Measurements from ENCODE around the gene SPNS3. TPM values are rescaled to one million over a fixed set of nuclear protein-coding genes. Genes with fewer than 3 reads are reported as not detected.

Gene SPNS3
- total and polyA plus RNA-seq, 9 of the 15 experiments (the other 6 are each of a cell fraction or from before 2014, with no cell fraction given): not detected

DNA sequence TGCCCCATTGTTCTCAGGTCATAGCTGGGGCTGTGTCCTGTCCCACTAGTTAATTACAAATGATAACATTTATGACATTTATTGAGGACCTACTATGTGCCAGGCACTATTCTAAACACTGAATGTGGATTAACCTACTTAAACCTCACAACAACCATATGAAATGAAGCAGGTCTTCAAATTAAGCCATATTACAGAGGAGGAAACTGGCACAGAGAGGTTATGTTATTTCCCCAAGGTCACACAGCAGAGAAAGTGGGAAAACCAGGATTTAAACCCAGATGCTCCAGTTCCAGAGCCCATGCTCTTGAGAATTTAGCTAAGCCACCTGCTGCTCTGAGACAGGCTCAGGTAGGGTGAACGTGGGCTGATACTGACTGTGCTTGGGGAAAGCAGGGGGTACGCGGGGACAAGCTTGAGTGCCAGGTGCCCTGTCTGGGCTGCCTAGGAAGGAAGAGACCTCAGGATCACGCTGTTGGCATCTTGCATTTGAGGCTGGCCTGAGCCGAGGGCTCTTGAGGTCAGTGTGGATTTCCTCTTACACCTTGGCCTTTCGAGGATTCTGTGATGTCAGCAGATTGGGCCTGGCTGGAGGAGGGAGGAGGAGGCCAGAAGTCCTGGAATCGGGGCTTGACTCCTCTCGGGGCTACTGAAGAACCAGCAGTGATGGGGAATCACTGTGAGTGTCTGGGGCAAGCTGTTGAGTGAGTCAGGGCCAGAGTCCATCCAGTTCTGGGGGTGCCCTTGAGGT lies 73.8 kb downstream of the SPNS3 start (continued):
- TF ChIP-seq NCOA6 (IDR thresholded peaks at IDR 0.05): no peak
- no peak for TF ChIP-seq BHLHE40 (IDR thresholded peaks at IDR 0.05; ENCODE audit: low read length)
- TF ChIP-seq, protein P1, sequence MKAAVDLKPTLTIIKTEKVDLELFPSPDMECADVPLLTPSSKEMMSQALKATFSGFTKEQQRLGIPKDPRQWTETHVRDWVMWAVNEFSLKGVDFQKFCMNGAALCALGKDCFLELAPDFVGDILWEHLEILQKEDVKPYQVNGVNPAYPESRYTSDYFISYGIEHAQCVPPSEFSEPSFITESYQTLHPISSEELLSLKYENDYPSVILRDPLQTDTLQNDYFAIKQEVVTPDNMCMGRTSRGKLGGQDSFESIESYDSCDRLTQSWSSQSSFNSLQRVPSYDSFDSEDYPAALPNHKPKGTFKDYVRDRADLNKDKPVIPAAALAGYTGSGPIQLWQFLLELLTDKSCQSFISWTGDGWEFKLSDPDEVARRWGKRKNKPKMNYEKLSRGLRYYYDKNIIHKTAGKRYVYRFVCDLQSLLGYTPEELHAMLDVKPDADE (conservative IDR thresholded peaks at IDR 0.05; ENCODE audit: control insufficient read depth, low read depth, low read length): no peak
- no peak for TF ChIP-seq ZNF699 (CRISPR knock-in tag; IDR thresholded peaks at IDR 0.05; ENCODE audit: insufficient replicate concordance)
- TF ChIP-seq ZFP36 (IDR thresholded peaks at IDR 0.05; ENCODE audit: low read depth, low read length, partially characterized antibody): peak; percentile 79
- TF ChIP-seq, protein P2, sequence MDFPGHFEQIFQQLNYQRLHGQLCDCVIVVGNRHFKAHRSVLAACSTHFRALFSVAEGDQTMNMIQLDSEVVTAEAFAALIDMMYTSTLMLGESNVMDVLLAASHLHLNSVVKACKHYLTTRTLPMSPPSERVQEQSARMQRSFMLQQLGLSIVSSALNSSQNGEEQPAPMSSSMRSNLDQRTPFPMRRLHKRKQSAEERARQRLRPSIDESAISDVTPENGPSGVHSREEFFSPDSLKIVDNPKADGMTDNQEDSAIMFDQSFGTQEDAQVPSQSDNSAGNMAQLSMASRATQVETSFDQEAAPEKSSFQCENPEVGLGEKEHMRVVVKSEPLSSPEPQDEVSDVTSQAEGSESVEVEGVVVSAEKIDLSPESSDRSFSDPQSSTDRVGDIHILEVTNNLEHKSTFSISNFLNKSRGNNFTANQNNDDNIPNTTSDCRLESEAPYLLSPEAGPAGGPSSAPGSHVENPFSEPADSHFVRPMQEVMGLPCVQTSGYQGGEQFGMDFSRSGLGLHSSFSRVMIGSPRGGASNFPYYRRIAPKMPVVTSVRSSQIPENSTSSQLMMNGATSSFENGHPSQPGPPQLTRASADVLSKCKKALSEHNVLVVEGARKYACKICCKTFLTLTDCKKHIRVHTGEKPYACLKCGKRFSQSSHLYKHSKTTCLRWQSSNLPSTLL (IDR thresholded peaks at IDR 0.05): no peak
- TF ChIP-seq ETS2 (tag; IDR thresholded peaks at IDR 0.05; ENCODE audit: borderline replicate concordance, poor library complexity, severe bottlenecking): no peak
- peak; percentile 93 for TF ChIP-seq ZKSCAN1 (IDR thresholded peaks at IDR 0.05; ENCODE audit: low read depth, low read length)
- TF ChIP-seq MAFF (IDR thresholded peaks at IDR 0.05; ENCODE audit: low read length): peak; percentile 43
- TF ChIP-seq ZNF3 (CRISPR knock-in tag; IDR thresholded peaks at IDR 0.05): no peak
- no peak for TF ChIP-seq NFIC (IDR thresholded peaks at IDR 0.05)
- no peak for TF ChIP-seq ZSCAN32 (CRISPR knock-in tag; IDR thresholded peaks at IDR 0.05)
- no peak for TF ChIP-seq FOSL1 (tag; conservative IDR thresholded peaks at IDR 0.05)
- TF ChIP-seq SIX5 (IDR thresholded peaks at IDR 0.05; ENCODE audit: borderline replicate concordance in 1 of 2, insufficient read depth in 1 of 2, low read depth in 1 of 2, low read length in 2 of 2): no peak
- TF ChIP-seq, protein P3, sequence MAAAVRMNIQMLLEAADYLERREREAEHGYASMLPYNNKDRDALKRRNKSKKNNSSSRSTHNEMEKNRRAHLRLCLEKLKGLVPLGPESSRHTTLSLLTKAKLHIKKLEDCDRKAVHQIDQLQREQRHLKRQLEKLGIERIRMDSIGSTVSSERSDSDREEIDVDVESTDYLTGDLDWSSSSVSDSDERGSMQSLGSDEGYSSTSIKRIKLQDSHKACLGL (CRISPR knock-in tag; IDR thresholded peaks at IDR 0.05; ENCODE audit: borderline replicate concordance, poor library complexity, severe bottlenecking): no peak
- no peak for TF ChIP-seq ZNF274 (IDR thresholded peaks at IDR 0.05; ENCODE audit: borderline replicate concordance, low read depth, low read length)
- TF ChIP-seq, protein P4, sequence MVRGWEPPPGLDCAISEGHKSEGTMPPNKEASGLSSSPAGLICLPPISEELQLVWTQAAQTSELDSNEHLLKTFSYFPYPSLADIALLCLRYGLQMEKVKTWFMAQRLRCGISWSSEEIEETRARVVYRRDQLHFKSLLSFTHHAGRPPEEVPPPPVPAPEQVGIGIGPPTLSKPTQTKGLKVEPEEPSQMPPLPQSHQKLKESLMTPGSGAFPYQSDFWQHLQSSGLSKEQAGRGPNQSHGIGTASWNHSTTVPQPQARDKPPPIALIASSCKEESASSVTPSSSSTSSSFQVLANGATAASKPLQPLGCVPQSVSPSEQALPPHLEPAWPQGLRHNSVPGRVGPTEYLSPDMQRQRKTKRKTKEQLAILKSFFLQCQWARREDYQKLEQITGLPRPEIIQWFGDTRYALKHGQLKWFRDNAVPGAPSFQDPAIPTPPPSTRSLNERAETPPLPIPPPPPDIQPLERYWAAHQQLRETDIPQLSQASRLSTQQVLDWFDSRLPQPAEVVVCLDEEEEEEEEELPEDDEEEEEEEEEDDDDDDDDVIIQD (CRISPR knock-in tag; IDR thresholded peaks at IDR 0.05): no peak
- TF ChIP-seq SAP30 (IDR thresholded peaks at IDR 0.05; ENCODE audit: borderline replicate concordance, insufficient read depth, low read depth, low read length, poor library complexity, severe bottlenecking): no peak
- TF ChIP-seq, protein P5, sequence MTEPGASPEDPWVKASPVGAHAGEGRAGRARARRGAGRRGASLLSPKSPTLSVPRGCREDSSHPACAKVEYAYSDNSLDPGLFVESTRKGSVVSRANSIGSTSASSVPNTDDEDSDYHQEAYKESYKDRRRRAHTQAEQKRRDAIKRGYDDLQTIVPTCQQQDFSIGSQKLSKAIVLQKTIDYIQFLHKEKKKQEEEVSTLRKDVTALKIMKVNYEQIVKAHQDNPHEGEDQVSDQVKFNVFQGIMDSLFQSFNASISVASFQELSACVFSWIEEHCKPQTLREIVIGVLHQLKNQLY (CRISPR knock-in tag; conservative IDR thresholded peaks at IDR 0.05): no peak
- no peak for TF ChIP-seq ZEB2 (IDR thresholded peaks at IDR 0.05)
- no peak for TF ChIP-seq BACH1 (tag; IDR thresholded peaks at IDR 0.05)
- 0 out of 2 replicates have a peak, but pooled peaks have one; percentile 44 for TF ChIP-seq ADNP (tag; IDR thresholded peaks at IDR 0.05)

Measured in K562 (cell line).